22Rv1 (cell line): ENCODE data around the gene PFKFB3.

Experiments
- H3K27ac ChIP-seq: fragments of 450-650 bp; 2 replicates; pipeline ENCODE4 v1.5.1; 2017
- CTCF ChIP-seq: fragments of 450-650 bp; IDR thresholded peaks from 2 replicates; pipeline ENCODE4 v1.5.1; 2017; ENCODE audit warnings: mild to moderate bottlenecking
- ZFX ChIP-seq: fragments of 450-650 bp; IDR thresholded peaks from 2 replicates; pipeline ENCODE4 v1.6.1; 2017; ENCODE audit warnings: antibody characterized with exemption, borderline replicate concordance

PFKFB3 gene

GRCh38 chr10:6222755-6223154 lies 20.0 kb downstream of the PFKFB3 start:
- TF ChIP-seq ZFX (no peak), CTCF (no peak)
- H3K27ac ChIP-seq: peak overlapping the region; percentile 57

DNA sequence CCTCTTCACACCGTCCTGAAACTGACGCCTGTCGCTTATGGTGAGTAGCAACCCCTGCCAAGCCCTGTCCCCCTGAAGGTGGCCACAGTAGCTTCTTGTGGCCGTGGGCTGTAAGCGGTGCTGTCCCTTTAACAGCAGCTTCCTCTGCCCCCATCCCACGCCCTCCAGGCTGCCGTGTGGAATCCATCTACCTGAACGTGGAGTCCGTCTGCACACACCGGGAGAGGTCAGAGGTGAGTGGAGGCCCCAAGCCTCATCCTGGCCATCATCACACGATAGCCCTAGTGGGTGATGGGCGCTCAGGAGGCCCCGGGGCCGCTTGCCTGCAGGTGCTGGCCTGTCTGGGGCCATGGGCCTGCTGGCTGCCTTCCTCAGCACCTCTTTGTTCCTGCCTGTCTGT lies 21.2 kb downstream of the PFKFB3 start:
- H3K27ac ChIP-seq: no peak overlapping the region
- TF ChIP-seq ZFX (no peak), CTCF (no peak)

- TF ChIP-seq CTCF (no peak), ZFX (no peak)
- no peak overlapping the region for H3K27ac ChIP-seq
These were observed 22.0 kb downstream of the PFKFB3 start for GRCh38 chr10:6224781-6225180.

DNA sequence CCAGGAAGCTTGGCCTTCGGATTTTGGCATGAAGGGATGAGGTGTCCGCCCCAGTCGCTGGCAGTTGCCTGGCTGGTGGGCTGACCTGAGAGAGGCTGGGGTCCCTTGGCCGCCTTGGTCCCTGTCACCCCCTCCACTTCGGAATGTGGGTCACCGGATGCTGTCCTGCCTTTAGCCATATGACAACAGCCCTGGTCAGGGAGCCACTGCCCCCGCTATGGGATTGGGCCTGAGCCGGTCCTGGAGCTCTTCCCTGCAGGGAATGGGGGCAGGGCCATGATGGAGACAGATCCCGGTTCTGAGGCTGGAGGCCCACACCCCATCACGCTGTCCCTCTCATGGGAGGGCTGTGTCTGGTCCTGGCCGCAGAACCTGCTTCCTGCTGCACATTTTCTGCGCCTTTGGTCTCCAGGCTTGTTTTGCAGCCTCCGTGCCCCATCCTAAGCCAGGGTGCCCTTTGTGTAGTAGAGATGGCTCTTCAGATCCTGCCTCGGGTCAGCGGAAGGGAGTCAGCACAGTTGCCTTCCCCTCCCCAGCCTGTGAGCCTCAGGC lies 22.6 kb downstream of the PFKFB3 start:
- no peak overlapping the region for H3K27ac ChIP-seq
- TF ChIP-seq CTCF (no peak), ZFX (no peak)

GRCh38 chr10:6226216-6226615 lies 23.5 kb downstream of the PFKFB3 start:
- TF ChIP-seq CTCF: no peak
- TF ChIP-seq ZFX: no peak
- H3K27ac ChIP-seq: no peak overlapping the region

DNA sequence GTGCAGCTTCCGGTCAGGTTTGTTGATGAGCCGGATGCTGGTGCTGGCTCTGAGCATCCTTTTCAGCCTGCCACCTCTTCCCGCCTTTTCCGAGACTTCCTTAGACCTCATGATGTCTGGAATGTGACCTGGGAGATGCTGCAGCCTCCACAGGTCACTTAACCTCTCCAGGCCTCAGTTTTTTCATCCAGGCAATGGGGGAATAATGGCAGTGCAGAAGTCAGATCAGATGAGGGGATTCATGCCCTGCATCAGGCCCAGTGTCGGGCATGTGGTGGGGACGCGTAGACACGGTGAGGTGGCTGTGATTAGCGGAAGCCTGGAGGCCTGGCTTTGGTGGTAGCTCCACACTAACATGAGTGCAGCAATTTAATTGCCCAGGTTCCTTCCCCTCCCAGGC lies 24.6 kb downstream of the PFKFB3 start:
- no peak overlapping the region for H3K27ac ChIP-seq

More for the DNA sequence above, 24.6 kb downstream of the PFKFB3 start:
- TF ChIP-seq ZFX (no peak), CTCF (no peak)
